BLaER1 treated with 17β-estradiol and CSF1 and Interleukin-3, amounts not matched to agents 10 nM and 100 nM (cell line): ENCODE data around the gene CLCNKA.
"Not testable (repeated sequence)": the region's sequence is repeated elsewhere in the genome, so short reads cannot be mapped to it uniquely, and the experiment has no call there.

ENCODE experiments used
- H3K27ac ChIP-seq, 11 experiments: shearing (Covaris generic); formaldehyde crosslinking; 2 replicates each; pipeline ENCODE4 v1.8.1; 2022
- H3K27me3 ChIP-seq, 11 experiments: shearing (Covaris generic); formaldehyde crosslinking; 2 replicates each; pipeline ENCODE4 v1.8.1; 2022
- H3K36me3 ChIP-seq, 11 experiments: shearing (Covaris generic); formaldehyde crosslinking; 2 replicates each; pipeline ENCODE4 v1.8.1; 2022
- H3K4me1 ChIP-seq, 10 experiments: shearing (Covaris generic); formaldehyde crosslinking; 2 replicates each; pipeline ENCODE4 v1.8.1; 2022
- H3K4me2 ChIP-seq, 11 experiments: shearing (Covaris generic); formaldehyde crosslinking; 2 replicates each; pipeline ENCODE4 v1.8.1; 2022
- H3K4me3 ChIP-seq, 10 experiments: shearing (Covaris generic); formaldehyde crosslinking; 2 replicates each; pipeline ENCODE4 v1.8.1; 2022
- H3K9ac ChIP-seq, 11 experiments: shearing (Covaris generic); formaldehyde crosslinking; 2 replicates each; pipeline ENCODE4 v1.8.1; 2022
- H3K9me3 ChIP-seq, 11 experiments: shearing (Covaris generic); formaldehyde crosslinking; replicated peaks in 1 of 11; 2 replicates each; pipeline ENCODE4 v1.8.1; 2022
- H4K20me1 ChIP-seq, 11 experiments: shearing (Covaris generic); formaldehyde crosslinking; 2 replicates each; pipeline ENCODE4 v1.8.1; 2022
- Cebpa-rat ChIP-seq, 11 experiments: shearing (Covaris generic); IDR thresholded peaks; 2 replicates each; pipeline ENCODE4 v1.8.1; 2022

Gene CLCNKA

GRCh38 chr1:16021681-16022080 lies at the start of gene CLCNKA:
Gene CLCNKA, plus strand, starts transcription at chr1:16022036. Its CDS starts 584 bp downstream, at chr1:16022620.
- Histone ChIP-seq H3K36me3 (no peaks in the 10 kb centered on the region), H3K27ac (no peak within 1 kb of the TSS), H4K20me1 (peaks cover 0 to 16% (median 0%) of the 10 kb centered on the region in 11 experiments; a peak in 3 of 22 replicates), H3K9me3 (no peaks in the 10 kb centered on the region), H3K4me1 (peaks cover 28 to 74% (median 68%) of the 10 kb centered on the region in 10 experiments), H3K9ac (peak within 1 kb of the TSS in 5 of 11 experiments; percentile 7 to 48 (median 31); a peak in 4 of 22 replicates), H3K27me3 (peaks cover 0 to 12% (median 0%) of the 10 kb centered on the region in 11 experiments; a peak in 3 of 22 replicates), H3K4me2 (peak within 1 kb of the TSS in 9 of 11 experiments; percentile 21 to 87 (median 62); a peak in 15 of 22 replicates), H3K4me3 (no peak within 1 kb of the TSS)
- no peak for TF ChIP-seq Cebpa-rat (IDR thresholded peaks at IDR 0.05)

- peaks cover 0 to 22% (median 10%) of the 10 kb centered on the region in 11 experiments; a peak in 9 of 22 replicates for H4K20me1 ChIP-seq
- H3K9me3 ChIP-seq: peaks cover 9 to 44% (median 35%) of the 10 kb centered on the region in 11 experiments; a peak in 21 of 22 replicates
- H3K27me3 ChIP-seq: no peaks in the 10 kb centered on the region
- H3K4me3 ChIP-seq: no peak overlapping the region
- no peak for TF ChIP-seq Cebpa-rat (IDR thresholded peaks at IDR 0.05)
- peaks cover 48 to 65% (median 60%) of the 10 kb centered on the region in 11 experiments for H3K36me3 ChIP-seq
- H3K4me1 ChIP-seq: peaks cover 44 to 79% (median 51%) of the 10 kb centered on the region in 10 experiments
- H3K27ac ChIP-seq: peak overlapping the region in 2 of 11 experiments; percentile 21 to 24; a peak in 2 of 22 replicates
- peak overlapping the region in 1 of 11 experiments; percentile 43; a peak in 1 of 22 replicates for H3K9ac ChIP-seq
- peak overlapping the region in 3 of 11 experiments; percentile 3 to 95 (median 92); a peak in 6 of 22 replicates for H3K4me2 ChIP-seq
Observed at GRCh38 chr1:15972409-15972808, 49.4 kb upstream of the CLCNKA start.

- Histone ChIP-seq H3K27ac (peak overlapping the region in 10 of 11 experiments; percentile 80 to 95 (median 90); a peak in 20 of 22 replicates), H3K4me1 (peaks cover 30 to 66% (median 37%) of the 10 kb centered on the region in 10 experiments), H3K4me2 (peak overlapping the region; percentile 85 to 97 (median 95)), H3K9ac (peak overlapping the region; percentile 77 to 96 (median 89); a peak in 17 of 22 replicates), H3K4me3 (peak overlapping the region in 7 of 10 experiments; percentile 59 to 78 (median 71); a peak in 7 of 20 replicates), H3K36me3 (peaks cover 42 to 52% (median 48%) of the 10 kb centered on the region in 11 experiments), H3K27me3 (no peaks in the 10 kb centered on the region), H4K20me1 (peaks cover 0 to 22% (median 10%) of the 10 kb centered on the region in 11 experiments; a peak in 9 of 22 replicates), H3K9me3 (peaks cover 9 to 49% (median 40%) of the 10 kb centered on the region in 11 experiments; a peak in 21 of 22 replicates)
- TF ChIP-seq Cebpa-rat (IDR thresholded peaks at IDR 0.05): no peak
Observed at GRCh38 chr1:15973772-15974171, 48.1 kb upstream of the CLCNKA start.

- Histone ChIP-seq H3K4me3 (peak overlapping the region; percentile 59 to 87 (median 74)), H3K4me2 (peak overlapping the region; percentile 85 to 97 (median 95)), H3K27me3 (no peaks in the 10 kb centered on the region), H4K20me1 (peaks cover 0 to 22% (median 10%) of the 10 kb centered on the region in 11 experiments; a peak in 9 of 22 replicates), H3K36me3 (peaks cover 31 to 41% (median 37%) of the 10 kb centered on the region in 11 experiments), H3K27ac (peak overlapping the region; percentile 80 to 95 (median 90)), H3K4me1 (peaks cover 29 to 55% (median 35%) of the 10 kb centered on the region in 10 experiments), H3K9me3 (peaks cover under 1 to 39% (median 29%) of the 10 kb centered on the region in 11 experiments; a peak in 20 of 22 replicates), H3K9ac (peak overlapping the region; percentile 77 to 96 (median 89))
- TF ChIP-seq Cebpa-rat (IDR thresholded peaks at IDR 0.05): no peak
Observed at GRCh38 chr1:15974855-15975254, 47.0 kb upstream of the CLCNKA start.

GRCh38 chr1:15975358-15975804 lies 46.5 kb upstream of the CLCNKA start:
- H3K27me3 ChIP-seq: no peaks in the 10 kb centered on the region
- H3K9me3 ChIP-seq: peaks cover 0 to 35% (median 24%) of the 10 kb centered on the region in 11 experiments; a peak in 19 of 22 replicates
- H3K4me1 ChIP-seq: peaks cover 29 to 49% (median 35%) of the 10 kb centered on the region in 10 experiments
- H3K9ac ChIP-seq: peak overlapping the region; percentile 77 to 96 (median 89)
- H3K36me3 ChIP-seq: peaks cover 26 to 36% (median 32%) of the 10 kb centered on the region in 11 experiments
- TF ChIP-seq Cebpa-rat (IDR thresholded peaks at IDR 0.05): no peak
- peak overlapping the region; percentile 59 to 87 (median 74) for H3K4me3 ChIP-seq
- H3K4me2 ChIP-seq: peak overlapping the region; percentile 85 to 97 (median 95)
- H3K27ac ChIP-seq: peak overlapping the region; percentile 80 to 95 (median 90)
- peaks cover 0 to 22% (median 10%) of the 10 kb centered on the region in 11 experiments; a peak in 9 of 22 replicates for H4K20me1 ChIP-seq

GRCh38 chr1:15975805-15976680 lies 45.8 kb upstream of the CLCNKA start, which contains the start of gene ZBTB17:
Gene ZBTB17, minus strand, starts transcription at chr1:15976101. Its CDS starts 27,606 bp downstream, at chr1:15948495.
- H3K4me2 ChIP-seq: peak within 1 kb of the TSS; percentile 85 to 97 (median 95)
- peaks cover 0 to 32% (median 20%) of the 10 kb centered on the region in 11 experiments; a peak in 17 of 22 replicates for H3K9me3 ChIP-seq
- peak within 1 kb of the TSS; percentile 77 to 96 (median 89) for H3K9ac ChIP-seq
- peaks cover 0 to 22% (median 10%) of the 10 kb centered on the region in 11 experiments; a peak in 9 of 22 replicates for H4K20me1 ChIP-seq
- no peaks in the 10 kb centered on the region for H3K27me3 ChIP-seq
- TF ChIP-seq Cebpa-rat (IDR thresholded peaks at IDR 0.05): no peak
- H3K4me3 ChIP-seq: peak within 1 kb of the TSS; percentile 59 to 87 (median 74)
- H3K4me1 ChIP-seq: peaks cover 29 to 43% (median 35%) of the 10 kb centered on the region in 10 experiments
- peaks cover 20 to 29% (median 25%) of the 10 kb centered on the region in 11 experiments for H3K36me3 ChIP-seq
- peak within 1 kb of the TSS; percentile 80 to 95 (median 90) for H3K27ac ChIP-seq

- Histone ChIP-seq H3K36me3 (peaks cover 5 to 12% (median 10%) of the 10 kb centered on the region in 11 experiments), H4K20me1 (peaks cover 0 to 21% (median 7%) of the 10 kb centered on the region in 11 experiments; a peak in 8 of 22 replicates), H3K4me1 (peaks cover 22 to 34% (median 26%) of the 10 kb centered on the region in 10 experiments), H3K9me3 (peaks cover 10 to 45% (median 31%) of the 10 kb centered on the region in 11 experiments)
- not testable (repeated sequence) for H3K4me2 ChIP-seq, H3K9ac ChIP-seq, H3K27ac ChIP-seq, H3K4me3 ChIP-seq, H3K27me3 ChIP-seq
Observed at GRCh38 chr1:15977947-15978346, 43.9 kb upstream of the CLCNKA start.

- no peak overlapping the region for H3K27ac ChIP-seq
- TF ChIP-seq Cebpa-rat (IDR thresholded peaks at IDR 0.05): no peak
- no peak overlapping the region for H3K4me3 ChIP-seq
- H3K27me3 ChIP-seq: no peaks in the 10 kb centered on the region
- H3K4me2 ChIP-seq: no peak overlapping the region
- H3K36me3 ChIP-seq: no peaks in the 10 kb centered on the region
- H3K9me3 ChIP-seq: peaks cover 11 to 46% (median 30%) of the 10 kb centered on the region in 11 experiments
- H4K20me1 ChIP-seq: no peaks in the 10 kb centered on the region
- H3K9ac ChIP-seq: no peak overlapping the region
- H3K4me1 ChIP-seq: peaks cover 0 to 37% (median 18%) of the 10 kb centered on the region in 10 experiments; a peak in 15 of 20 replicates
Observed at GRCh38 chr1:15981679-15982078, 40.2 kb upstream of the CLCNKA start.
